SK-N-SH (cell line): ENCODE measurements around the gene FAM227A.

ENCODE experiments used
- ELF1 ChIP-seq: IDR thresholded peaks from 2 replicates; pipeline ENCODE4 v1.4.0; 2012
- FOSL2 ChIP-seq: IDR thresholded peaks from 2 replicates; pipeline ENCODE4 v1.4.0; 2012; ENCODE audit warnings: low read depth, mild to moderate bottlenecking, moderate library complexity, borderline replicate concordance
- NFIC ChIP-seq: IDR thresholded peaks from 2 replicates; pipeline ENCODE4 v1.4.0; 2012; ENCODE audit warnings: borderline replicate concordance
- YY1 ChIP-seq: IDR thresholded peaks from 2 replicates; pipeline ENCODE4 v1.4.0; 2012; ENCODE audit warnings: low read depth, mild to moderate bottlenecking

DNA sequence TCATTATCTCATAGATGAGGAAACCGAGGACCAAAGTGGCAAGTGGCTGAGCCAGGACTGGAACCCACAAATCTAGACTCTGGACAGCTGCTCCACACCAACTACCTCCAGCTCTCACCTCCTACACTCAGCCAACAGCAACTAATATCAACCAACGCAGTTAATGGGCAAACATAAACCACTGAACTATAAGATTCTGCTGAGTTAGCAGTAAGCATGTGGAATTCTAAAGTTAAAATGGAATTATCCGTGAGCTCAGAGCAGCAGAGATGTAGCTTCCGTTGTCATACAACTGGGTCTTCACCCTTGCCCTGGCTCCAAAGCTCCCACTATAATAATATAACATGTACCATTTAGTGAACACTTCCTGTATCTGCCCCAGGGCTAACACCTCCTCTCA is 27.1 kb downstream of the FAM227A start:
- TF ChIP-seq FOSL2, result no peak
- TF ChIP-seq NFIC, result no peak
- no peak for TF ChIP-seq ELF1
- no peak for TF ChIP-seq YY1
